Adrenal gland (tissue), 12 donors: ENCODE results near the gene HES3. TPM values are rescaled to one million over a fixed set of nuclear protein-coding genes. Genes with fewer than 3 reads are reported as not detected.

Experiments
- DNase-seq, 7 donors: peaks; one replicate each; pipeline ENCODE4 v3.0.0-alpha.2; 2019 to 2020
- H3K27ac ChIP-seq, 5 donors: fragments of 200-600 bp; sonication (generic) in 4 of 5; 1 replicate in 3 of 5; 2 replicates in 2 of 5; pipeline versions ENCODE4 v1.5.1 to v1.8.0; 2016 to 2020; ENCODE audit warnings: mild to moderate bottlenecking in 1 of 5
- H3K27me3 ChIP-seq: fragments of 200-600 bp; 2 replicates; pipeline ENCODE4 v1.8.0; 2021
- H3K36me3 ChIP-seq, 2 donors: fragments of 200-600 bp; replicated peaks in 1 of 2; 1 replicate in 1 of 2; 2 replicates in 1 of 2; pipeline versions ENCODE4 v1.5.1 to v1.8.0; 2018 to 2022
- H3K4me1 ChIP-seq, 2 donors: fragments of 200-600 bp; replicated peaks in 1 of 2; 1 replicate in 1 of 2; 2 replicates in 1 of 2; pipeline versions ENCODE4 v1.5.1 to v1.8.0; 2018 to 2021
- H3K4me3 ChIP-seq, 4 donors: fragments of 200-600 bp; sonication (generic) in 3 of 4; one replicate each; pipeline ENCODE4 v1.5.1; 2016 to 2018
- H3K9me3 ChIP-seq, 3 donors: fragments of 200-600 bp; sonication (generic) in 1 of 3; replicated peaks in 1 of 3; 1 replicate in 2 of 3; 2 replicates in 1 of 3; pipeline versions ENCODE4 v1.5.1 to v1.8.0; 2016 to 2021
- POLR2A ChIP-seq, 2 donors: fragments of 450-650 bp; IDR thresholded peaks; one replicate each; pipeline ENCODE4 v1.6.1; 2017; ENCODE audit warnings: antibody characterized with exemption in 2 of 2, mild to moderate bottlenecking in 2 of 2, moderate library complexity in 1 of 2
- WGBS, 4 donors: extraction: QIAGEN DNeasy Blood & Tissue Kit in 2 of 4; methylation state at CpG; one replicate each; pipeline versions ENCODE4 v1.1.5 to v1.1.7; 2013 to 2017; 5-methylcytosine and 5-hydroxymethylcytosine counted together
- intact Hi-C, 2 donors: fragments of 100-400 bp; cut with DNase I; formaldehyde crosslinking; loops; one replicate each; pipeline versions ENCODE4 v1.14.1 to v1.15.0; 2022 to 2023
- polyA plus RNA-seq, 3 donors: library from polyadenylated mRNA; stranded (reverse); fragments of 200-250 nt in 2 of 3; fragments of 350-450 nt in 1 of 3; fragmentation: Illumina TruSeq in 1 of 3; extraction: RNeasy Lipid Tissue Mini Kit (QIAGEN cat#74804) in 1 of 3; gene quantifications; one replicate each; pipeline ENCODE4 v1.2.3, GENCODE V29; 2013 to 2014
- total RNA-seq, 9 donors: library from RNA; depleted of rRNA in 4 of 9; stranded (reverse); fragments of >200 nt in 4 of 9; fragments of 120-200 nt in 1 of 9; fragmentation: NEBNext Ultra II Directional in 1 of 9; extraction: Animal tissue kit (Norgen Biotek cat#: 25700) in 1 of 9; gene quantifications; one replicate each; pipeline versions ENCODE4 v1.1.0 to v1.2.4, GENCODE V29; 2013 to 2023
- TF ChIP-seq, protein P1 (sequence below), 6 experiments: fragments of 450-650 bp in 4 of 6; fragments of 200-600 bp in 2 of 6; sonication (generic) in 1 of 6; IDR thresholded peaks; 1 replicate in 5 of 6; 2 replicates in 1 of 6; pipeline versions ENCODE4 v1.5.1 to v1.8.0; 2016 to 2021; ENCODE audit warnings: antibody characterized with exemption in 6 of 6, mild to moderate bottlenecking in 2 of 6, moderate library complexity in 1 of 6
- donor health status: healthy with polysubstance abuse.
- donor health status: Bipolar disorder and iron deficiency.
- donor health status: DM: yes; HTN: yes; CAD: no.
- donor health status: DM: no; HTN: no; CAD: no.
- donor health status: DM: no; HTN: no; CAD: no.
- donor health status: DM: yes; HTN: yes; CAD: no.

HES3 gene
- total and polyA plus RNA-seq, 12 donors: not detected

DNA sequence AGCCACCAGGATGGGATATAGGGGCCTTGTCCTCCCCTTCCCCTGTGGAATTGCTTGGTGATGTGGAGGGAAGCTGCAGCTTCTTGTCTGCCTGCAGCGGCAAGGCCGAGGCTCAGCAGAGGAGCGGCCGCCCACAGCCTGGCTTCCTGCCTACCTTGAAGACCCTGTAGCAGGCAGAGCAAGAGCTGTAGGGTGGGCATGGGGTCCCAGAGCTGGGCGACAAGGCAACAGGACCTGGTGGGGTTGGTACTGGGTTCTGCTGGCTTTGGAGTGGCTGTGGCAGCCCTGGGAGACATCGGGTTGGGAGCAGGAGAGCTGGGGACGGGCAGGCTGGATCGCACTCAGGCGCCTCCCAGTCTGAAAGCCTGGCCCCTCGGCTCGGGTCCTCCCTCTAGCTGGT is 22.7 kb downstream of the HES3 start:
- Histone ChIP-seq H3K27ac (no peak overlapping the region), H3K9me3 (no peaks in the 10 kb centered on the region), H3K36me3 (no peaks in the 10 kb centered on the region), H3K4me3 (no peak overlapping the region), H3K27me3 (no peaks in the 10 kb centered on the region), H3K4me1 (no peaks in the 10 kb centered on the region)
- DNase-seq: no peak
- TF ChIP-seq, protein P1, sequence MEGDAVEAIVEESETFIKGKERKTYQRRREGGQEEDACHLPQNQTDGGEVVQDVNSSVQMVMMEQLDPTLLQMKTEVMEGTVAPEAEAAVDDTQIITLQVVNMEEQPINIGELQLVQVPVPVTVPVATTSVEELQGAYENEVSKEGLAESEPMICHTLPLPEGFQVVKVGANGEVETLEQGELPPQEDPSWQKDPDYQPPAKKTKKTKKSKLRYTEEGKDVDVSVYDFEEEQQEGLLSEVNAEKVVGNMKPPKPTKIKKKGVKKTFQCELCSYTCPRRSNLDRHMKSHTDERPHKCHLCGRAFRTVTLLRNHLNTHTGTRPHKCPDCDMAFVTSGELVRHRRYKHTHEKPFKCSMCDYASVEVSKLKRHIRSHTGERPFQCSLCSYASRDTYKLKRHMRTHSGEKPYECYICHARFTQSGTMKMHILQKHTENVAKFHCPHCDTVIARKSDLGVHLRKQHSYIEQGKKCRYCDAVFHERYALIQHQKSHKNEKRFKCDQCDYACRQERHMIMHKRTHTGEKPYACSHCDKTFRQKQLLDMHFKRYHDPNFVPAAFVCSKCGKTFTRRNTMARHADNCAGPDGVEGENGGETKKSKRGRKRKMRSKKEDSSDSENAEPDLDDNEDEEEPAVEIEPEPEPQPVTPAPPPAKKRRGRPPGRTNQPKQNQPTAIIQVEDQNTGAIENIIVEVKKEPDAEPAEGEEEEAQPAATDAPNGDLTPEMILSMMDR (IDR thresholded peaks at IDR 0.05): no peak
- no peak for TF ChIP-seq POLR2A (IDR thresholded peaks at IDR 0.05)
- intact Hi-C loops: no loop called here
- WGBS, 4 donors: 90 to 95% (median 92%) methylated on average over 9 to 11 of the region's 11 CpGs

DNA sequence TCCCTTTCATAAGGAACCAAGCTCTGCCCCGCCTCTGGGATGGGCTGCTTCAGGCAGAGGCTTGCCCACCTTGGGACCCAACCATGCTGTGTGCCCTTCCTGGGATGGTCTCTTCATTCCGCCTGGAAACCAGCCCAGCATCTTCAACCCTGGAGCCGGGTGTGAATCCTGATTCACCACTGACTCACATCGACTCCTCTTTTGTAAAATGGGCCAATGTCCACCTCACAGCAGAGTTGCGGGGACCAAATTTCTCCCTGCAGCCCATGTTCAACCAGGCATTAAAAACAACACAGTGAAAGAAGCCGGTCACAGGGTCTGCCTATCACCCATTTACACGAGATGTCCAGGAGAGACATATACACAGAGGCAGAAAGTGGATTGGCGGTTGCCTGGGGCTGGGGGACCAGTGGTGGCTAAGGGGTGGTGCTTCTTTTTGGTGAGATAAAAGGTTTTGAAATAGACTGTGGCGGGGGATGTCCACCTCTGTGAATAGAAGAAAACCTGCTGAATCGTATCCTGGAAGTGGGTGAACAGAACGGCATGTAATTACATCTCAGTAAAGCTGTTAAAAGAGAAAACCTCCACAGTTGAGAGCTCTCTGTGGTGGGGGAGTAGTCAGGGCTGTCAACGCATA is 23.8 kb downstream of the HES3 start:
- no peak for DNase-seq
- H3K4me1 ChIP-seq: no peaks in the 10 kb centered on the region
- H3K4me3 ChIP-seq: no peak overlapping the region
- no peaks in the 10 kb centered on the region for H3K36me3 ChIP-seq
- intact Hi-C loops: no loop called here
- WGBS, 4 donors: 80 to 90% (median 84%) methylated on average over 12 of the region's 12 CpGs
- no peaks in the 10 kb centered on the region for H3K9me3 ChIP-seq
- H3K27ac ChIP-seq: no peak overlapping the region
- TF ChIP-seq POLR2A (IDR thresholded peaks at IDR 0.05): no peak
- TF ChIP-seq, protein P1 (IDR thresholded peaks at IDR 0.05): no peak
- H3K27me3 ChIP-seq: no peaks in the 10 kb centered on the region

DNA sequence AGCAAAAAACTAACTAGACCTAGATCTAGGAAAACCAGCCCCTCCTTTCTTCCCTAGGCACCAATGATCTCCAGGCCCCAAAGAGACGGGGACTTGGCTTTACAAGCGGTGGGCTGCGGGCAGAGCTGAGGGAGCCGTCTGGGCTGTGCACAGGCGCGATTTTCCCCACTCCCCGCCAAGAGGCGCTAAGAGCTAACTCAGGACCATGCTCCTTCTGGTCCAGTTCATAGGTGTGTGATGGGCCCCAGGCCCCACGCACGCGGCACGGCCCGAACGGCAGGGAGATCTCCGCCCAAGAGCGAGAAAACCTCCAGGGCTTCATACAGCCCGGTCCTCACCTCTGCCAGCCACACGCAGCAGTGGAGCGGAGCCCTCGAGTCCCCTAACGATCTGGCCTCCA is 24.4 kb downstream of the HES3 start:
- H3K36me3 ChIP-seq: no peaks in the 10 kb centered on the region
- H3K9me3 ChIP-seq: no peaks in the 10 kb centered on the region
- 83 to 94% (median 89%) methylated on average over 14 to 21 of the region's 21 CpGs for WGBS, 4 donors
- TF ChIP-seq, protein P1 (IDR thresholded peaks at IDR 0.05): no peak
- no peak for TF ChIP-seq POLR2A (IDR thresholded peaks at IDR 0.05)
- DNase-seq: no peak
- intact Hi-C loops: no loop called here
- no peaks in the 10 kb centered on the region for H3K4me1 ChIP-seq
- no peak overlapping the region for H3K4me3 ChIP-seq
- no peak overlapping the region for H3K27ac ChIP-seq
- no peaks in the 10 kb centered on the region for H3K27me3 ChIP-seq

DNA sequence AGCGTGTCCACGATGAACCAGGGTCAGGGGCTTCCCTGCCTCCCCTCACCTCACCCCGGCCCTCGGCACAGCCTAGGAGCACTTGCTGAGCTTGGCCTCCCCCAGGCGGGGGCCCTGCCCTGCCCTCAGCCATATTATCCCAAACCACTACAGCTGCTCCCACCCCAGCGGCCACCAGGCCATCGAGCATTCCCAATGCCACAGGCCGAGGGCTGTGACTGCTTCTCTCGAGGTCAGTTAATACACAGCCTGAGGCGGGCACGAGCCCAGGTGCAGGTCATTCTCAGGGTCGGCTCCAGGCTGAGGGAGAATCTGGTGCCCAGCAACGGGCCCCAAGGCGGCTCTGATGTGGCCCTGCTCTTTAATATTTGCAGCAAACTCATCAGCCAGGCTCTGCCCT is 25.3 kb downstream of the HES3 start:
- WGBS, 4 donors: 70 to 87% (median 86%) methylated on average over 2 to 14 of the region's 14 CpGs
- Histone ChIP-seq H3K36me3 (no peaks in the 10 kb centered on the region), H3K4me3 (no peak overlapping the region), H3K4me1 (no peaks in the 10 kb centered on the region), H3K27ac (peak overlapping the region in 1 of 5 donors; percentile 57), H3K27me3 (no peaks in the 10 kb centered on the region), H3K9me3 (no peaks in the 10 kb centered on the region)
- TF ChIP-seq POLR2A (IDR thresholded peaks at IDR 0.05): no peak
- TF ChIP-seq, protein P1 (IDR thresholded peaks at IDR 0.05): no peak
- no peak for DNase-seq
- intact Hi-C loops: no loop called here
